Esophagus squamous epithelium (tissue), 5 donors: ENCODE measurements around the gene SYTL1. TPM values are rescaled to one million over a fixed set of nuclear protein-coding genes. Genes with fewer than 3 reads are reported as not detected.
A peak's percentile ranks its signal among the peaks of the same experiment; 100 is the strongest.

Experiments used
- DNase-seq: peaks from one replicate; lab custom pipeline; 2025; lab: John Stamatoyannopoulos, UW
- H3K27ac ChIP-seq, 4 donors: fragments of 200-600 bp; sonication (generic); one replicate each; pipeline ENCODE4 v1.5.1; 2016 to 2019; ENCODE audit warnings: mild to moderate bottlenecking in 1 of 4
- H3K27me3 ChIP-seq, 4 donors: fragments of 200-600 bp; sonication (generic); 1 replicate in 3 of 4; 2 replicates in 1 of 4; pipeline versions ENCODE4 v1.5.1 to v1.6.0; 2017 to 2021; ENCODE audit warnings: antibody characterized with exemption in 1 of 4
- H3K36me3 ChIP-seq, 3 donors: fragments of 200-600 bp; sonication (generic); one replicate each; pipeline ENCODE4 v1.5.1; 2016 to 2019
- H3K4me1 ChIP-seq, 3 donors: fragments of 200-600 bp; sonication (generic); one replicate each; pipeline ENCODE4 v1.5.1; 2017 to 2019
- H3K4me3 ChIP-seq, 4 donors: fragments of 200-600 bp; sonication (generic); 1 replicate in 3 of 4; 2 replicates in 1 of 4; pipeline ENCODE4 v1.5.1; 2016 to 2019; ENCODE audit warnings: mild to moderate bottlenecking in 2 of 4, moderate library complexity in 1 of 4
- H3K9me3 ChIP-seq, 3 donors: fragments of 200-600 bp; sonication (generic); one replicate each; pipeline ENCODE4 v1.5.1; 2016 to 2019
- POLR2A ChIP-seq, 4 donors: fragments of 450-650 bp; IDR thresholded peaks; one replicate each; pipeline ENCODE4 v1.6.1; 2017; ENCODE audit warnings: antibody characterized with exemption in 4 of 4, mild to moderate bottlenecking in 4 of 4, moderate library complexity in 3 of 4
- WGBS, 2 donors: methylation state at CpG; one replicate each; pipeline ENCODE4 v1.1.5; 2018; 5-methylcytosine and 5-hydroxymethylcytosine counted together
- intact Hi-C: fragments of 100-400 bp; cut with DNase I; formaldehyde crosslinking; loops from one replicate; pipeline ENCODE4 v1.15.0; 2022
- total RNA-seq, 4 donors: library from RNA; depleted of rRNA; stranded (reverse); fragments of >200 nt; gene quantifications; one replicate each; pipeline ENCODE4 v1.1.0, GENCODE V29; 2016
- TF ChIP-seq, protein P1 (sequence below), 6 experiments: fragments of 450-650 bp in 4 of 6; fragments of 200-600 bp in 2 of 6; sonication (generic) in 2 of 6; IDR thresholded peaks; one replicate each; pipeline ENCODE4 v1.5.1; 2016 to 2019; ENCODE audit warnings: antibody characterized with exemption in 6 of 6, mild to moderate bottlenecking in 4 of 6, moderate library complexity in 4 of 6
- donor health status: DM: yes; HTN: yes; CAD: no.

Gene SYTL1
- total RNA-seq, 4 donors from 2014 or later, result 74.7 to 182 (median 125) TPM

GRCh38 chr1:27388337-27389005 lies 46.6 kb downstream of the SYTL1 start:
- Histone ChIP-seq H3K27me3 (no peaks in the 10 kb centered on the region), H3K4me3 (no peak overlapping the region), H3K36me3 (no peaks in the 10 kb centered on the region), H3K9me3 (no peaks in the 10 kb centered on the region), H3K4me1 (peaks cover 14 to 35% (median 15%) of the 10 kb centered on the region in 3 donors), H3K27ac (peak overlapping the region in 1 of 4 donors; percentile 17)
- intact Hi-C loops, result no loop called here
- no peak for DNase-seq
- WGBS, 2 donors, result 38 to 43% methylated on average over 5 of the region's 5 CpGs
- TF ChIP-seq, protein P1, sequence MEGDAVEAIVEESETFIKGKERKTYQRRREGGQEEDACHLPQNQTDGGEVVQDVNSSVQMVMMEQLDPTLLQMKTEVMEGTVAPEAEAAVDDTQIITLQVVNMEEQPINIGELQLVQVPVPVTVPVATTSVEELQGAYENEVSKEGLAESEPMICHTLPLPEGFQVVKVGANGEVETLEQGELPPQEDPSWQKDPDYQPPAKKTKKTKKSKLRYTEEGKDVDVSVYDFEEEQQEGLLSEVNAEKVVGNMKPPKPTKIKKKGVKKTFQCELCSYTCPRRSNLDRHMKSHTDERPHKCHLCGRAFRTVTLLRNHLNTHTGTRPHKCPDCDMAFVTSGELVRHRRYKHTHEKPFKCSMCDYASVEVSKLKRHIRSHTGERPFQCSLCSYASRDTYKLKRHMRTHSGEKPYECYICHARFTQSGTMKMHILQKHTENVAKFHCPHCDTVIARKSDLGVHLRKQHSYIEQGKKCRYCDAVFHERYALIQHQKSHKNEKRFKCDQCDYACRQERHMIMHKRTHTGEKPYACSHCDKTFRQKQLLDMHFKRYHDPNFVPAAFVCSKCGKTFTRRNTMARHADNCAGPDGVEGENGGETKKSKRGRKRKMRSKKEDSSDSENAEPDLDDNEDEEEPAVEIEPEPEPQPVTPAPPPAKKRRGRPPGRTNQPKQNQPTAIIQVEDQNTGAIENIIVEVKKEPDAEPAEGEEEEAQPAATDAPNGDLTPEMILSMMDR (IDR thresholded peaks at IDR 0.05), result peak; percentile 92 to 97 (median 94)
- TF ChIP-seq POLR2A (IDR thresholded peaks at IDR 0.05), result no peak

GRCh38 chr1:27391511-27392095 lies 49.8 kb downstream of the SYTL1 start:
- Histone ChIP-seq H3K36me3 (no peaks in the 10 kb centered on the region), H3K4me1 (peaks cover 19 to 46% (median 19%) of the 10 kb centered on the region in 3 donors), H3K4me3 (peak overlapping the region in 3 of 4 donors; percentile 43 to 68 (median 50)), H3K27ac (peak overlapping the region; percentile 24 to 75 (median 57)), H3K27me3 (no peaks in the 10 kb centered on the region), H3K9me3 (no peaks in the 10 kb centered on the region)
- TF ChIP-seq, protein P1 (IDR thresholded peaks at IDR 0.05), result no peak
- no peak for TF ChIP-seq POLR2A (IDR thresholded peaks at IDR 0.05)
- intact Hi-C loops, result loop anchor here (5.0 to 10.0 kb wide), 4 partner anchors 34 to 289 kb away; no protein-coding TSS in a partner anchor
- WGBS, 2 donors, result 4 to 7% methylated on average over 10 of the region's 13 CpGs
- no peak for DNase-seq

DNA sequence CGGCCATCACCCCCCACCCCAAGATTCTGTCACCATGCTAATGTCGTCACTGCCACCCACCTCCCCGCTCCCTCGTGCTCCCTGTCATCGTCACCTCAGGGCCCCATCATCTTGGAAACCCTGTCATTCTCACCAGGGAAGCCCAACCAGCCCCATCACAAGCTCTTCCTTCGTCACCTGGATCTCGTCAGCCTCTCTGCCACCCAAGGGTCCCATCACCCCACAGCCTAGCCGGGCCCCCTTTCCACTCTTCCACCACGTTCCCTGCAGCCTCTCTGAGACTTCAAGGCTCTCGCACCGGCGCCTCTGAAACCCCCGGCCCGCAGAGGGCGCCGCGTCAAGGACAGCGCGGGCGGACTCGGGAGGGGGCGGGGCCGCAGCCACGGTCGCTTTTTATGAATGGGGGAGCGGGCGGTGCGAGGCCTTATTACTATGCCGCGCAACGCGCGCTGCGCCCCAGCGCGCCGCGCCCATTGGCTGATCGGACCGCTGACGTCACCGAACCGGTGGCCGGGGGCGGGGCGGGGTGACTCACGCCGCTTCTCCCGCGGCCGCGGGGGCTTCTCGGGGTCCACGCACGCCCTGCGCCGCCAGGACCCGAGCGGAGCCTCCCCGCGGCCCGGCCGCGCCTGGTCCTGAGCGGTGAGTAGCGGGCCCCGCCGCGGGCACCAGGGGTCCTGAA lies 50.4 kb downstream of the SYTL1 start, which contains the start of gene GPR3:
Gene GPR3 (plus strand): TSS at position 527 of the 682 bp plus-strand sequence. CDS start 1,177 bp downstream, outside the sequence.
- peak within 1 kb of the TSS; percentile 1 to 75 (median 61) for H3K27ac ChIP-seq
- intact Hi-C loops, result loop anchor here (5.0 to 10.0 kb wide), 4 partner anchors 35 to 290 kb away; no protein-coding TSS in a partner anchor
- 4 to 7% methylated on average over 6 to 10 of the region's 69 CpGs for WGBS, 2 donors
- no peaks in the 10 kb centered on the region for H3K9me3 ChIP-seq
- H3K36me3 ChIP-seq, result no peaks in the 10 kb centered on the region
- peak; percentile 46 for DNase-seq
- H3K27me3 ChIP-seq, result no peaks in the 10 kb centered on the region
- H3K4me3 ChIP-seq, result peak within 1 kb of the TSS; percentile 26 to 68 (median 46)
- peaks cover 19 to 52% (median 19%) of the 10 kb centered on the region in 3 donors for H3K4me1 ChIP-seq
- peak in 2 of 4 donors; percentile 7 to 26 for TF ChIP-seq POLR2A (IDR thresholded peaks at IDR 0.05)
- TF ChIP-seq, protein P1 (IDR thresholded peaks at IDR 0.05), result peak; percentile 35 to 68 (median 46)

DNA sequence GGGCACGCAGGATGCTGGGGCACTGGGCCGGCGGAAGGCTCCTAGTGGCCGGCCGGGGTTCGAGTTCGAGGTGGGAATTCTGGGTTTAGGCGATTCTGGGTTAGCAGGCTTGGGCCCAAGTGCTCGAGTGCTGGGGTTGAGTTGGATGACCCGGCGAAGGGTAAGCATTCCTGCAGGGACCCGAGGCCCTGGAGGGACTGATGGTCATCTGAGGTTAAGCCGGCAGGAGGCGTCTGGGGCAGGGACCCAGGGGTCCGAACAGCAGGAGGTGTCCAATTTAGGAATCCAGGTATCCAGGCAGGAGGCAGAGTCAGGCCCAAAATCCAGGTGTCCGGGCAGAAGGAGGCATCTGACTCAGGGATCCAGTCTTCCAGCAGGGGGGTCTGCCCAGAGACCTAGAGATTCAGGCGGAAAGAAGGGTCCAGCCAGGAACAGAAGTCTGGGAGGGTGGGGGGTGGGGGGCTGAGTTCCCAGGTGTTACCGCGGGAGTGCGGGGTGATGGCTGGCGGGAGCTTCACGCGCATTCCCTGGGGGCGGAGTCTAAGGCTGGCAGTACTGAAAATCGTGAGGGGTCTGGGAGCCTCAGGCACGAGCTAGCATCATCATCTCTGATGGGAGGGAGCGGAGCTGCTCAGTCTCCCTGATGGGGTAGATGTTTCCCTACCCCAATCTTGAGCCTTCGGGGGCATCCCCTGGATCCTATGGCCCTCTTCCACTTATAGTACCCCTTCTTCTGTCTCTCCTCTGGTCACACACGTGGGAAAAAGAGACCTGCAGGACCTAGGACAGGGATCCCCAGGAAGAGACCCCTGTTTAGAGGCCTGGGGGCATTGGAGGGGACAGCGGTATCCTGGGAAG lies 51.2 kb downstream of the SYTL1 start:
- intact Hi-C loops, result loop anchor here (5.0 to 10.0 kb wide), 4 partner anchors 36 to 291 kb away; no protein-coding TSS in a partner anchor
- Histone ChIP-seq H3K36me3 (no peaks in the 10 kb centered on the region), H3K27ac (peak overlapping the region in 3 of 4 donors; percentile 52 to 72 (median 70)), H3K4me3 (peak overlapping the region; percentile 26 to 68 (median 46)), H3K4me1 (peaks cover 19 to 60% (median 19%) of the 10 kb centered on the region in 3 donors), H3K9me3 (no peaks in the 10 kb centered on the region), H3K27me3 (no peaks in the 10 kb centered on the region)
- WGBS, 2 donors, result 65 to 67% methylated on average over 11 to 14 of the region's 30 CpGs
- no peak for DNase-seq
- no peak for TF ChIP-seq POLR2A (IDR thresholded peaks at IDR 0.05)
- TF ChIP-seq, protein P1 (IDR thresholded peaks at IDR 0.05), result peak in 1 of 6 experiments; percentile 3
